Loucy (cell line): ENCODE measurements around the gene HOXC12.

Experiments
- CTCF ChIP-seq: fragments of 200-600 bp; sonication (generic); conservative IDR thresholded peaks from 2 replicates; pipeline ENCODE4 v1.5.1; 2014; ENCODE audit warnings: mild to moderate bottlenecking, antibody characterized with exemption, low read length
- EZH2phosphoT487 ChIP-seq: fragments of 200-600 bp; IDR thresholded peaks from 2 replicates; pipeline ENCODE4 v1.6.1; 2018; ENCODE audit warnings: antibody characterized with exemption, mild to moderate bottlenecking, moderate library complexity, borderline replicate concordance

- TF ChIP-seq CTCF (peak; percentile 46), EZH2phosphoT487 (no peak)
Measured at GRCh38 chr12:53956251-53956887, 1.7 kb downstream of the HOXC12 start.
